HEK293T (cell line): ENCODE results near the gene POLL.

Source experiments
- ARNT ChIP-seq: fragments of 450-650 bp; IDR thresholded peaks from 2 replicates; pipeline ENCODE4 v1.6.1; 2017; ENCODE audit warnings: mild to moderate bottlenecking
- CTBP1 ChIP-seq: fragments of 450-650 bp; IDR thresholded peaks from 2 replicates; pipeline ENCODE4 v1.6.1; 2016; ENCODE audit warnings: borderline replicate concordance
- FOXA1 ChIP-seq: fragments of 450-650 bp; IDR thresholded peaks from 2 replicates; pipeline ENCODE4 v1.6.1; 2016; ENCODE audit warnings: mild to moderate bottlenecking
- HDGF ChIP-seq: fragments of 450-650 bp; IDR thresholded peaks from 2 replicates; pipeline ENCODE4 v1.6.1; 2017; ENCODE audit warnings: antibody characterized with exemption, borderline replicate concordance
- LEF1 ChIP-seq: fragments of 450-650 bp; IDR thresholded peaks from 2 replicates; pipeline ENCODE4 v1.6.1; 2017; ENCODE audit warnings: mild to moderate bottlenecking, borderline replicate concordance
- NFRKB ChIP-seq: fragments of 450-650 bp; IDR thresholded peaks from 2 replicates; pipeline ENCODE4 v1.6.1; 2016; ENCODE audit warnings: mild to moderate bottlenecking, moderate library complexity
- SP1 ChIP-seq: fragments of 450-650 bp; IDR thresholded peaks from 2 replicates; pipeline ENCODE4 v1.6.1; 2017
- TF ChIP-seq, protein P1 (sequence below): fragments of 450-650 bp; IDR thresholded peaks from 2 replicates; pipeline ENCODE4 v1.6.1; 2016

GRCh38 chr10:101569622-101570427 lies 18.2 kb downstream of the POLL start:
- TF ChIP-seq FOXA1 (no peak), ARNT (no peak), SP1 (no peak), HDGF (no peak), LEF1 (no peak), NFRKB (no peak), CTBP1 (no peak)
- TF ChIP-seq, protein P1, sequence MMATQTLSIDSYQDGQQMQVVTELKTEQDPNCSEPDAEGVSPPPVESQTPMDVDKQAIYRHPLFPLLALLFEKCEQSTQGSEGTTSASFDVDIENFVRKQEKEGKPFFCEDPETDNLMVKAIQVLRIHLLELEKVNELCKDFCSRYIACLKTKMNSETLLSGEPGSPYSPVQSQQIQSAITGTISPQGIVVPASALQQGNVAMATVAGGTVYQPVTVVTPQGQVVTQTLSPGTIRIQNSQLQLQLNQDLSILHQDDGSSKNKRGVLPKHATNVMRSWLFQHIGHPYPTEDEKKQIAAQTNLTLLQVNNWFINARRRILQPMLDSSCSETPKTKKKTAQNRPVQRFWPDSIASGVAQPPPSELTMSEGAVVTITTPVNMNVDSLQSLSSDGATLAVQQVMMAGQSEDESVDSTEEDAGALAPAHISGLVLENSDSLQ = no peak
